ENCODE results near the gene GDF7.

Gene GDF7

GRCh38 chr2:20728114-20728758 is 61.3 kb downstream of the GDF7 start:
- in situ Hi-C loops (cut with HindIII; ENCODE audit: low sequenced_read_pairs) = no loop called here
